HG02763 (cell line): ENCODE results near the gene C19orf47.

ENCODE experiments used
- ATAC-seq: cut with Tn5 transposase; IDR thresholded peaks from one replicate; pipeline ENCODE4 v1.9.1; 2021; ENCODE audit warnings: mild to moderate bottlenecking, moderate library complexity; ENCODE audit not compliant: unreplicated experiment

C19orf47 gene

GRCh38 chr19:40284251-40284500, 64.0 kb downstream of the C19orf47 start:
- ATAC-seq: no peak

- ATAC-seq: no peak
These were observed 64.6 kb downstream of the C19orf47 start for GRCh38 chr19:40283414-40284250.

GRCh38 chr19:40282920-40283319, 65.3 kb downstream of the C19orf47 start:
- ATAC-seq: no peak

GRCh38 chr19:40282209-40282580, 66.0 kb downstream of the C19orf47 start:
- no peak for ATAC-seq

GRCh38 chr19:40281381-40282208, 66.6 kb downstream of the C19orf47 start:
- no peak for ATAC-seq

- no peak for ATAC-seq
These were observed 67.5 kb downstream of the C19orf47 start for GRCh38 chr19:40280608-40281221.

- ATAC-seq: no peak
These were observed 68.2 kb downstream of the C19orf47 start for GRCh38 chr19:40279761-40280607.

- ATAC-seq: no peak
These were observed 69.1 kb downstream of the C19orf47 start for GRCh38 chr19:40279120-40279551.

GRCh38 chr19:40278361-40279035, 69.7 kb downstream of the C19orf47 start:
- no peak for ATAC-seq

GRCh38 chr19:40277356-40278059, 70.7 kb downstream of the C19orf47 start:
- no peak for ATAC-seq

- no peak for ATAC-seq
These were observed 73.3 kb downstream of the C19orf47 start for GRCh38 chr19:40274585-40275544.

- ATAC-seq: no peak
These were observed 74.5 kb downstream of the C19orf47 start for GRCh38 chr19:40273469-40274360.

GRCh38 chr19:40272261-40272660, 75.9 kb downstream of the C19orf47 start:
- no peak for ATAC-seq

- no peak for ATAC-seq
These were observed 76.5 kb downstream of the C19orf47 start for GRCh38 chr19:40271706-40272105.

GRCh38 chr19:40270362-40271089, 77.7 kb downstream of the C19orf47 start:
- ATAC-seq: no peak
